GM21390 (cell line): ENCODE data around the gene FAM174B.
"Not testable (repeated sequence)": the region's sequence is repeated elsewhere in the genome, so short reads cannot be mapped to it uniquely, and the experiment has no call there.

Experiments used
- ATAC-seq: cut with Tn5 transposase; IDR thresholded peaks from one replicate; pipeline ENCODE4 v1.9.1; 2021; ENCODE audit not compliant: unreplicated experiment

FAM174B gene

DNA sequence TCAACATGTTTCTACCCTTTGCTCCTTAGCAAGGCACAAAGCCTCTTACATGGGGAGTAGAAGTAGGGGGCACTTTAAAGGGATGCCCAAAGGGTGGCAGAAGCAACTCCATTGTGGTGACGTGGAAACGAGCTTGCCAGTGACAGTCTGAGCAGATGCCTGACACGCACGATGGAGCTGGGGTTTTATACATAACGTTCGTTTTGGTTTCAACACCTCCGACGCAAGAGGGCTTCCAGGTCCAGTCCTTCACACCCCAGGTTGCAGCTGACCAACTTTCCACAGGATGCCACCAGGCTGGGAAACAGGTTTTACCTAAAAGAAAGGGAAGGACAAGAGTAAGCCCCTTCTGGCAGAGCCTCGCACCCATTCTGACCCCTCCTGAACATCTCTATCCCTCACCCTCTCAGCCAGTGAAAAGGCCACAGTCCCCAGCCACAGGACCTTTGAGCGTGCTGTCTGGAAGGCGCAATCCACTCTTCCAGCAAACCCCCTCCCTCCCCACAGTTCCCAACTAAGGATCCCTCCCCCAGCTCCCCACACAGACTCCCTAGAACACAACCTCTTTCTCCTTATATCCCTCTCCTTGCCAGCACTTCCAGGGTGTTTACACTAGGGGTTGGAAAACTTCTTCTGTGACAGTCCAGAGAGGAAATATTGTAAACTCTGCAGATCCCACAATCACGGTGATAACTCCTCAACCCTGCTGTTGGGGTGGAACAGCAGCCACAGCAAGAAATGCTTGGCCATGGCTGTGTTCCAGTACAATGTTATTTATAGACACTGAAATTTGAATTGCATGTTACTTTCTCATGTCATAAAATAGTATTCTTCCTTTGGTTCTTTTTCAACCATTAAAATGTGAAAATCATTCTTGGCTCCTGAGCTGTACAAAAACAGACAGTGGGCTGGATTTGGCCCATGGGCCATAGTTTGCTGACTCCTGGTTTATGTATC lies 36.2 kb downstream of the FAM174B start:
- no peak for ATAC-seq

DNA sequence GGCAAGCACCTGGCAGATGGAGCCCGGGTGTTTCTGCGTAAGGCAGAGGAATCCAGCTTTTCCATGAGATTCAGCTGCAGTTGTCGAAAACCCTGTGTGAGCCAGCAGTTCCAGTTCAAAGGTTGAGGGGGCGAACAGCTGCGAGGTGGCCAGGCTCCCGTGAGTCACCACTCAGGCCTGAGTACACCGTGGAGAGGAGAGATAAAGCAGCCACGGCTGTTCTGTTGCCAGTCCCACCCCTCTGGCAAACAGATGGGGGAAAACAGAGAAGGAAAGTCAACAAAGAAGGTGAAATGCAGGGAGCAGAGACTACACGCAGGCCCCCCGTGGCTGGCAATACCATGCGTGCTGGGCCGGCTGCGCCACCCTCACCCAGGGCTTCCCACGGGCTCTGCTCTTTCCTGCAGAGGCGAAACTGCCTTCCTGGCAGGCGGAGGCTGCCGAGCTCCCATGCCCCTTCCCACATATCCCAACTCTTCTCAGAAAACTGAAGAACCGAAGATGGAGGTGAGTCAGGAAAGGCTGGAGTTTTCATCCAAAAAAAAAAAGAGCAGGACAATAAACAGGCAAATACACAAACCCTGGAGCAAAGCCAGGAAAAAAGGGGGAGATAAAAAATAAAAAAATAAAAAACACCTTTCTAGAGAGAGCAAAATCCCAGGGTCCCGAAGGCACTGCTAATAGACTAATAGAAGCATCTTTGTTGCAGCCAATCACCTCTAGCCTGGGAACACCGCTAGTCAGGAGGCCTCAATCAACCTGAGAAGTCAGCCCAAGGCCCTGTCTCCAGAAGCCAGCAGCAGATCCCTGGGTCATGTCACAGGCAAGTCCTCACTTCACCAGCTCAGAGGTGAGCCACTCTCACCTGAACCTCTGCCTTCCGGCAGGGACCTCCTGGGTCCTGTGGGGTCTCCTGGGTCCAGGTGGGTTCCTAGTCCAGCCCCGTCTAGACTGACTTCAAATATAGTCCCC lies 37.7 kb downstream of the FAM174B start:
- no peak for ATAC-seq

DNA sequence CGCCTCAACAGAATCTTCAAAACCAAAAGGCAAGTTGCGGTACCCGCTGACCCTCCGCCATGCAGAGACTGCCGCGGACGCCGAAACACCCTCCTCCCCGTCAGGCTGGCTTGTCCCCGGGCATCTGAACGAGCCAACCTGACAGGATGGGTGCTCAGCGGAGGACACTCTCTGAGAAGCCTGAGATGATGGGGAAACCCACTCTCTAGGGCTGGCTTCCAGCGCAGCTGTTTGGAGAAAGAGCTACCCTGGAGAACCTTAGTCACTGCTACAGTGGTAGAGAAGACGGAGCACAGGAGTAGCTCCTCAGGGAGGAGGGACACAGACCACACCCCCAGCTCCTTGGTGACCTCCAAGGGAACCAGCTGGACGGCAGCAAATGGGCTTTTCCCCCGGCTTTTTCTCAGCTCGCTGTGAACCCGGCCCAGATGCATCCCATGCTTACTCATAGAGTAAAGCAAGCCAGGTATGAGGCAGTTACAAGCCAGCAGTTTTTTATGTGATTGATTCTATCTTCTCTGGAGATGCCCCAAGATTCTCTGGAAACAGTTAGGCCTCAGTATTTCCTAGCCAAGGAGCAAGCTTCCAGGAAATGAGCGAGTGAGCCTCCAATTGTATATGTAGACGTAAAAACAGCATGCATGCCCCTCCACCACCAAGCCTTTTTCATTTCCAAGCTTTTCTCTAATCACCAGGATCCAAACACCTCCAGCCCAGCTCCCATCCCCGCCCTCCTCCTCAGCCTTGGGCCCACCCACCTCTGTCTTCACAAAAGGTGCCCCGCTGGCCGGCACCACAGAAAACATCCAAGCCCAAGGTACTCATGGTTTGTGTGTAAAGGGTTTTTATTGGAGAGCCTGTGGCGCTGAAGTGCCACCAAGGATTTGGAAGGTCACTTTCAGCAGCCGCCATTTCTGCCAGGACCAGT lies 38.7 kb downstream of the FAM174B start:
- ATAC-seq: no peak

DNA sequence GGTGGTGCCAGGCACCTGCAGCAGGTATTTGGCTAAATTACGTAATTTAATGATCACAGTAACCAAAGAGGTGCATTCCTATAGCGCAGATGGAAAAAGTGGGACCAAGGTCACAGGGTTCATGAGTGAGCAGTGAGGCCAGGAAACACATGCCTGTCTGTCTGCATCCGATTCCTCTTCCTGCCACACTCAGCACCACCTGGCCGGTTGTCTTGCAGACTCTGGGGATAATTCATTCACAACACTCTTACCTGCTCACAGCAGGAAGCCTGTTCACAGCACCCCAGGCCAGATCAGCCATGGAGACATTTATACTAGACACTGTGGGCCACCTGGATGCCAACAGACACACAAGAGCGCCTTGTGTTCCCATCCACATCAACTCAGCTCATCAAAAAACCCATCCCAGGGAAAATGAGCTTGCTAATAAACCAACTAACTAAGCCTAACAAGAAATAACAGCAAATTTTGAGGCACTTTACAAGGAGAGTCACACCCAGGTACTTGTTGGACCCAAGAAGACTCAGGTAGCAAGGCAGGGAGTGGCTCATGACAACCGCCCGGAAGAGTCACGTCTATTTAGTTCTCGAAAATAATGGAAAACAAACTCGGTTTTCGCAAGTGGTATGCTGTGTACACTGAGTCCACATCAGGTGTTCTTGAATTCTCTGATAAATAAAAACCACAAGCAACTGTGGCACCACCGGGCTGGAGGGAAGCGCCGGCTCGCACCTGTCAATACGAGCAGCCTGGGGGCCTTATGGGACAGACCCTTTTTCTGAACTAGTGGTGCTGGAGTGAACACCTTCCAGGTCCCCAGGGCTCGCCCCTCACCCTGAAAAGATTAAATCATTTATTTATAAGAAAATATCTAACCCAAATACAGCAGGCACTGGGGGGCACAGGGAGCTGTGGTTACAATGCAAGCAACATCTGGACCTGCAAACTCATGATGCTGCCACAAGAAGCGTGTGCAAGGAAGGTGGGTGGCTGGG lies 40.5 kb downstream of the FAM174B start:
- ATAC-seq: no peak

DNA sequence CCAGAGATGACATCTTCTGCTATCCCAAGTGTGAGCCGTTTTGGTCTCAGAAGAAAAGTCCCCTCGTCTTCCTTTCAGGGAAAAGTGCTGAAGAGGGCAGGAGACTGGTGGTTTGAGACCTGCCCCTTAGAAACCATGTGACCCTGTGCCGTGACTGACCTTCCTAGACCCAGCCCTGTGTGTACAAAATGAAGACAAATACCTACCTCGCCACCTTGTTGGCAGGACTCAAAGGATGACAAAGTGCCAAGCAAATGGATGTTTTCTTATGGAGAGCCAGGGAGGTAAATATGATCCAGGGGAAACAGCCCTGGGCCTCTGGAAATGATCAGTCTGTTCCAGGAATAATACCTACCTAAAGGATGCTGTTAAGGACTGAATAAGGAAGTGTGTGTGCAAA lies 41.3 kb downstream of the FAM174B start:
- ATAC-seq: no peak

DNA sequence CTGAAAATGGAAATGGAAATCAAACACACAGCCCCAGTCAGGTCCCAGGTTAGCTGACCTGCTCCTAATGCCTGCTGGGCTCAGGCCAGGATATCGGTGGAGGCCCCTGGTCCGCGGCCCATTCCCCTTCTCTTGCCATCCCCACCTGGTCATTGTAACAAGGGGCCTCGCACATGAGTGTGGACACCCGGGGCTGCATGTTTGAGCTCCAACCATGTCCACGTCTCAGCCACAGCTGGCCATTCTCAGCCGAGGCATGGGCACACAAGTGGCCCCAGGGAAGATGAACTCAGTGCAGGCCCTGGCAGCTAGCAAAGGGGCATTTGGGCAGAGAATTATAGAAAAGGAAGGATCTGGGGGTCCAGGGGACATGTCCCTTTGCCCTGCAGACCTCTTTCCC lies 41.7 kb downstream of the FAM174B start:
- ATAC-seq: no peak

DNA sequence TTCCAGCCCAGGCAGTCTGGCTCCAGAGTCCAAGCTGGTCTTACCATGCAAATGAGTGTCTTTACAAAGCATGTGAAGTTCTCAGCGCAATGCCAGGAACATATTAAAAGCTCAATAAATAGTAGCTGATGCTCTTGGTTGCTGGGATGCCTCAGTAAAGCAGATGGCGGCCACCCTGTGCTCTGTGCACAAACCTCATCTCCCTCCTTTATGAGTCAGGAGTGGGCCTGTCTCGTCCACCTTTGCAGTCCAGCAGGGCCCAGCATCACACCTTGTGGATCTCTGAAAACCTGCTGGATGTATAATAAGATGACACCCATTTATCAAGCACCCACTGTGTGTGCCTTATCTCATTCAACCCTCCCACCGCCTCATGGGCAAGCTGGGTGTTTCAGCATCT lies 42.7 kb downstream of the FAM174B start:
- no peak for ATAC-seq

DNA sequence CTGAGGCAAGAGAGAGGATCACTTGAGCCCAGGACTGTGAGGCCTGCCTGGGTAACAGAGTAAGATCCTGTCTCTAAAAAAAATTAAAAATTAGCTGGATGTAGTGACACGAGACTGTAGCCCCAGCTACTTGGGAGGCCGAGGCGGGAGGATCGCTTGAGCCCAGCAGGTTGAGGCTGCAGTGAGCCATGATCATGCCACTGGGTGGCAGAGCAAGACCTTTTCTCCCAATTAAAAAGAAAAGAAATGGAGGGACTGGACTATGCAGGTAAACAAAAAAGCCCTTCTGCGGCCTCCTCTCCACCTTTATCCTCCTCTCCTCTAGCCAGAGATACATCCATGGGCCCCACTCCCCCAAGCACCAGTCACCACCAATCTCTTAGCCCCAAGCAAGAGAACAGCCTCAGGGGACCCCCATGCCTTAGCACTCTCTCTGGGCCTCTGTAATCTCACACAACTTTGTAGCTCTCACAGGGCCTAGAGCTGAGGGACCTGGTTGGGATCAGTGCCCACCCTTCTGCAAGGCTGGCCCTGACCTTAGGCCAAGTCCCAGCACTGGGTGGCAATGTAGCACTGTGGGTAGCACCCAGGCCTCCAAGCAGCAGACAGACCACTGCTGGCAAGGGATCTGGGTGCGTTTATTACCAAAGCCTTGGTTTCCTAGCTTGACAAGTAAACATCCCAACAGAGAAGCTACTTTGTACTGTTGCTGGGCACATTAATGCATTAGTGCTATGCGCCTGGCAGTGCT lies 43.4 kb downstream of the FAM174B start:
- ATAC-seq: no peak

DNA sequence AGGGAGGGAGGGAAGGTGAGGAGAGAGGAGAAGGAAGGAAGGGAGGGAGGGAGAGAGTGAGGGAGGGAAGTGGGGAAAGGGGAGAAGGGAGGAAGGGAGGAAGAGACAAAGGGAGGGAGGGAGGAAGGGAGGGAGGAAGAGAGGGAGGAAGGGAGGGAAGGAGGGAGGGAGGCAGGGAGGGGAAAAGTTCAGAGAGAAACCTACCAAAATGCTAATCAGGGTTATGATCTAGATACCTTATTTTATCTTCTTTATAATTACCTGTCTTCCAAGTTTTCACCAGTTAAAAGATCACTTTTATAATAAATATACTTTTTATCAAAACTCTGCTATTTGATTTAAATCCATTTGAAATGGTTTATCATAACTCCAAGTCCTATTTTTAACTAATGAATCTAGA lies 44.4 kb downstream of the FAM174B start:
- ATAC-seq: no peak

DNA sequence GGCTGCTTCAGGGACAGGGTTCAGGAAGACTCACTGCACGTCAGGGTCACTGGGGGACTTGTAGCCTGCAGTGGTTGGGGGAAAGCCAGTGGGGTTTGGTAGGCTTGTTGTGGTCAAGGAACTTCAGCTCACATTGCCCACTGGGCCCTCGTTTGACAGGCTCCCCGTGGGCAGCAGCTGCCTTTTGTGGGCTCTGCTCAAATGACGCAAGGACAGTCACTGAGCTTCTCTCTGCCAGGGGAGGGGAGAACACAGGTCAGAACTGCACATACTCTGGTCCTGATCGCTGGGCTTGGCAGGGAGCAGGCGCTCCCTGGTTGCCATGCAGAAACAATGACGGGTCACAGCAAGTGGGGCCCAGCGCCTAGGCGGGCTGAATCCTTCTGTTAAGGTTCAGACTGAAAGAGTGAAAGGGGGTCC lies 45.5 kb downstream of the FAM174B start:
- no peak for ATAC-seq

DNA sequence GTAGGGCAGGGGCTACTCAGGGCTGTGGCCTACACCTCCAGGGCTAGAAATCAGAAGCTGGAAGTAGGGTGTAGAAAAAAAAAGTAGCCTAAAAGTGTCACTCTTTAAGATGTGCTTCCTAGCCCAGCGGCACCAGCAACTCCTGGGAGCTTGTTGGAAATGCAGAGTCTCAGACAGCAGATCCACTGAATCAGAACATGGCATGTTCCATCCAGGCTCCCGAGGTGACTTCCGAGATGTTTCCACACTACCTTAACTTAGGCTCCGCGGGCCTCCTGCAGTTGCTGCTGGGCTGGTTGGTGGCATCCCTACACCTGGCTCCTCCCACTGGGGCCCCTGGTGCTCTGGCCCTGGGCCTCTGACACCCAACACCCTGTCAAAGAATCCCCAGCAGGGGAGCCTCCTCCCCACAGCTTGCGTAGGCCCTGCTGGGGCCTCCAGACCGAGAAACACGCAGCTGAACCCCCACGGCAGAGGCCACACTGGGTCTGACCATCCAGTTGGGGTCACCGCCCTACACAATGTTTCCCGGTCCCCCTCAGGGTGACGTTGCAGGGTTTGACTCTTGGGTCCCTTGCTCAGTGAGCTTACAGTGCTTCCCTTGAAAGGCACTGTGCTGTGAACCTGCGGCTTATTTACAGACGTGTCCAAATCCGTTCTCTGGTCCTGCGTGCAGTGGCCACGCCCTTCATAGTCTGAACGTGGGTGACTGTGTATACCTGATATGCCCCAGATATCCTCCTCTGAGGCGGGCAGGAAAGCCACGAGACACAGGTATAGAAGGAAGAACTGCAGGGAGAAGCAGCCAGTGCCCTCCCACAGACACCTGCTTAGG lies 46.5 kb downstream of the FAM174B start:
- no peak for ATAC-seq

DNA sequence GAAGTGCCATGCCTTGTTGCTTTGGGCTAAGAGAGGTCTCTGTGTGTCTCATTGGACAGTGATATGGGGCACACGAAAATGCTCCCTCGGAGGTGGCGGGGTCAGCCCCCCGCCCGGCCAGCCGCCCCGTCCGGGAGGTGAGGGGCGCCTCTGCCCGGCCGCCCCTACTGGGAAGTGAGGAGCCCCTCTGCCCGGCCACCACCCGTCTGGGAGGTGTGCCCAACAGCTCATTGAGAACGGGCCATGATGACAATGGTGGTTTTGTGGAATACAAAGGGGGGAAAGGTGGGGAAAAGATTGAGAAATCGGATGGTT lies 48.8 kb downstream of the FAM174B start:
- not testable (repeated sequence) for ATAC-seq

DNA sequence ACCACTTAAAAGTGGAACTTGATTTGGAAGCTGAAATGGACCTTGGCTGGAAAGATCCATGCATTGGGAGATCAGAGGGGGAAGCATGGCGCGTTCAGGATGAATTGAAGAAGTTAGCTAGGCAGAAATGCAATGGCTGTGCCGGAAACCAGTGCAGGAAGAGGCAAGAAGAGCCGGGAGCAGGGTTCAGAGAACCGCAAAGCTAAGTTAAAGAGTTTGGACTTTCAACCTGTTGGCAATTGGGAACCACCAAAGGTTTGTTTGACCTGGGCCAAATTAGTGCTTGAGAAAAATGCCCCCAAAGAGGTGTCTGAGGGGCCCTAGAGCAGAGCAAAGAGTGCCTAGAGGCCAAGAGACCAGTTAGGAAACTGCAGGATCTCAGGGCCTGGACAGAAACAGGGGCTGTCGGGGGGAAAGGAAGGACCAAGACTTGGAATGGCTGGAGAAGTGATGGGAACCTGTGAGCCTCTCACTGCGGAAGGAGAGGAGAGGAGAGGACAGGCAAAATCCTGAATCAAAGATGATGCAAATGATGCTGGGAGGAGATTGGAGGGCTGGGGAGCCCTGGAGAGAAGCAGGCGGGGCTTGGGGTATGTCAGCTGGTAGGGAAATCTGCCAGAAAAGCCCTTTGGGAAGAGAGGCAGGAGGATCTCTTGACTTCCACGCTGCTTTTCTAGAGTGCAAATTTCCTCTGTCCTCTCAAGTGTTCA lies 49.3 kb downstream of the FAM174B start:
- ATAC-seq: no peak

DNA sequence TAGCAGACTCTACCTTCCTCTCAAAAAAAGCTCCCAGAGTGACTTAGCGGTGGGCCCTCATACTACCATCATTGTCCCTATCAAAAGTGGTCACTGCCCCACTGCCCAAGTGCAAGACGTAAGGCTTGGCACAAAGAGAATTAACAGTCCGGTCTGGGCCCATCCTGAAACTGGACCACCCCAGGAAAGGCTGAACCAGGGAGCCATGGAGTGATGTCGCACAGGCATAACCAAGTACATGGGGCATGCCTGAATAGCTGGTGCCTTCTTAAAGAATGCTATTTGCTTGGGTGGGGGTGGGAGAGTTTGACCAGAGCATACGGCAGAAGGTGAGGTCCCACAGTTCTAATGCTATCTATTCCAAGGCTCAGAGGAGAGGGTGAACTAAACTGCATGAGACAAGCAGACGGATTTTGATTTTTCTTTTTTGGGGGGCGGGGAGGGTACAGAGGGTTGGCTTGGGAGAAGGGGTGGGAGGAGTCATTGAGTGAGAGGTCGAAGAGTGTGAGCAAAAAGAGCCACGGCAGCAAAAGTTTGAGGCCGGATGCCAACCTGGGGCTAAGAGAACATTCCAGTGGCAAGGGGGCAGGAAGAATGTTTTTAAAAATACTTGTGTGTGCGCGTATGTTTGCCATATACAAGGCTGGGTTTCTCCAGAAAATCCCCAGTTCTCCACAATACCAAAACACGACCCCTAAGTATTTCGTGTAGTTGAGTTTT lies 50.2 kb downstream of the FAM174B start:
- no peak for ATAC-seq

DNA sequence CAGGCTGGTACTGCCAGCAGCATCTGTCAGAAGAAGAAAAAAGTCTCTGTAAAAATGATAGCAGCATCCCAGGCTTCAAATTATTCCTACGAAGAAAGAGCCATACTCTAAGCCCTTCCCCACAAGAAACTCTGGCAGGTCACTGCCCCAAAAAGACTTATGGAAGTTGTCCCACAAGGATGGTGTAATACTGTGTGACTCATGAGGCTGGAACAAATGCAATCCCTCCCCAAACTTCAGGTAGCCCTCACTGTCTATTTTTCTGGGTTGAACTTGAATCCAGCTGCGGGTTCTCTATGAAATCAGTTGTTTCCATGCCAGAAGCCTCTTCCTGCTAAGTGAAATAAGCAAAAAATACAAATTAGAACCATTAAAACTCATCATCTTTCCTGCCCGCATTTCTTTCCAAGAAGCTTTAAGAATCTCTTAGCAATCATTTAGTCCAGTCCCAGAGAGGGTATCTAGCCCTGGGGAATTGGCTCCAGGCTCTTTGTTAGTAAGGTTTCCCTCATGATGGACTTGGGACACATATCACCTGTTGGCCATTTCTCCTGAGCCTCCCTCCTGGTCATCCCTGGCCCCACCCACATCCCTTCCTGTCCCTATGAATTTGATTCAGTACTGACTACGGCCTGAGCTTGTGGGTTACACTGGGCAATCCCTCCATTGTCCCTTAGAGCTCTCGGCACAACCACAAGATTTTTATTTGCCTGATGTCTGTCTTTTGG lies 51.7 kb downstream of the FAM174B start:
- no peak for ATAC-seq

DNA sequence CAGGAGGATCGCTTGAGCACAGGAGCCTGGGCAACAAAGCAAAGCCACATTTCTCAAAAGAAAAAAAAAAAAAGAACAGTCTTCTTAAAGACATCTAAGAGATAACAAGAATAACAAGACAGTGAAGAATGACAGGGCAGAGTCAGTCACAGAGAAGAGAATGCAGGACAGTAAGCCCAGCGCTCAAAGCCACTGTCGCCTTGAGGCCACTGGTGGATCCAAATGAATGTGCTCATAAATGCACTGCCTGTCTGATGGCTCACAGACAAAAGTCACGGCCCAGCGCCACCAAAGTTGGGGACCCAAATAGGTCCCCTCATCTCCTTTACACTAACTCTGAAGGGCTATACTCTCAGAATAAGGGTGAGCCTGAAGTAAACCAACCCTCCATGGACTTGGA lies 52.3 kb downstream of the FAM174B start:
- no peak for ATAC-seq
